ENCODE measurements around the gene YDJC.

- no peak for TF ChIP-seq CTCF (IDR thresholded peaks at IDR 0.05)
- TF ChIP-seq POLR2A (IDR thresholded peaks at IDR 0.05): no peak
Measured at GRCh38 chr22:21611210-21611977, 18.4 kb downstream of the YDJC start.
